ENCODE data around the gene TIMM22.

TIMM22 gene

DNA sequence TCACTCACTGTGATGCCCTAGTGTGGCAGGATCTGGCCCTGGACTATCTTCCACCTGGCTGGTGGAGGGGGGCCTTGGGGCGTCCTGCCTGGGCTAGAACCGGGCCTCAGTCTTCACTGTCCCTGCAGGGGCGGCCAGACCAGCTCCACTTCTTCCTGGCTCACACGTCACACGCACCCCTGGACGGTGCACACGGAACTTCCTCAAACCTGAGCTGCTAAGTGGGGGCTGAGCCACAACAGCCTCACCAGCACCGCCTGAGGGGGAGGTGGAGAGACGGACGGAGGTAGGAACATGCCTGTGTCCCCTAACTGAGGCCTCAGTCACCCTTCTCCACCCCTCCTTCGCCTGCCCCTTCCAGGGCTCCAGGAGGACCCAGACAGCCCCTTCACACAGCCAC, 36.6 kb downstream of the TIMM22 start:
- no peak overlapping the region for H3K4me3 ChIP-seq (ENCODE audit: low read depth, low read length)
- in situ Hi-C loops (cut with HindIII; ENCODE audit: low sequenced_read_pairs) = no loop called here
- DNase-seq (ENCODE audit: low read depth) = no peak
- TF ChIP-seq, protein P1, sequence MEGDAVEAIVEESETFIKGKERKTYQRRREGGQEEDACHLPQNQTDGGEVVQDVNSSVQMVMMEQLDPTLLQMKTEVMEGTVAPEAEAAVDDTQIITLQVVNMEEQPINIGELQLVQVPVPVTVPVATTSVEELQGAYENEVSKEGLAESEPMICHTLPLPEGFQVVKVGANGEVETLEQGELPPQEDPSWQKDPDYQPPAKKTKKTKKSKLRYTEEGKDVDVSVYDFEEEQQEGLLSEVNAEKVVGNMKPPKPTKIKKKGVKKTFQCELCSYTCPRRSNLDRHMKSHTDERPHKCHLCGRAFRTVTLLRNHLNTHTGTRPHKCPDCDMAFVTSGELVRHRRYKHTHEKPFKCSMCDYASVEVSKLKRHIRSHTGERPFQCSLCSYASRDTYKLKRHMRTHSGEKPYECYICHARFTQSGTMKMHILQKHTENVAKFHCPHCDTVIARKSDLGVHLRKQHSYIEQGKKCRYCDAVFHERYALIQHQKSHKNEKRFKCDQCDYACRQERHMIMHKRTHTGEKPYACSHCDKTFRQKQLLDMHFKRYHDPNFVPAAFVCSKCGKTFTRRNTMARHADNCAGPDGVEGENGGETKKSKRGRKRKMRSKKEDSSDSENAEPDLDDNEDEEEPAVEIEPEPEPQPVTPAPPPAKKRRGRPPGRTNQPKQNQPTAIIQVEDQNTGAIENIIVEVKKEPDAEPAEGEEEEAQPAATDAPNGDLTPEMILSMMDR (IDR thresholded peaks at IDR 0.05; ENCODE audit: low read depth, low read length, missing control alignments) = no peak

GRCh38 chr17:1034652-1035210, 37.8 kb downstream of the TIMM22 start:
- in situ Hi-C loops (cut with HindIII; ENCODE audit: low sequenced_read_pairs) = no loop called here
- DNase-seq (ENCODE audit: low read depth) = no peak
- TF ChIP-seq, protein P1 (IDR thresholded peaks at IDR 0.05; ENCODE audit: low read depth, low read length, missing control alignments) = no peak
- no peak overlapping the region for H3K4me3 ChIP-seq (ENCODE audit: low read depth, low read length)

DNA sequence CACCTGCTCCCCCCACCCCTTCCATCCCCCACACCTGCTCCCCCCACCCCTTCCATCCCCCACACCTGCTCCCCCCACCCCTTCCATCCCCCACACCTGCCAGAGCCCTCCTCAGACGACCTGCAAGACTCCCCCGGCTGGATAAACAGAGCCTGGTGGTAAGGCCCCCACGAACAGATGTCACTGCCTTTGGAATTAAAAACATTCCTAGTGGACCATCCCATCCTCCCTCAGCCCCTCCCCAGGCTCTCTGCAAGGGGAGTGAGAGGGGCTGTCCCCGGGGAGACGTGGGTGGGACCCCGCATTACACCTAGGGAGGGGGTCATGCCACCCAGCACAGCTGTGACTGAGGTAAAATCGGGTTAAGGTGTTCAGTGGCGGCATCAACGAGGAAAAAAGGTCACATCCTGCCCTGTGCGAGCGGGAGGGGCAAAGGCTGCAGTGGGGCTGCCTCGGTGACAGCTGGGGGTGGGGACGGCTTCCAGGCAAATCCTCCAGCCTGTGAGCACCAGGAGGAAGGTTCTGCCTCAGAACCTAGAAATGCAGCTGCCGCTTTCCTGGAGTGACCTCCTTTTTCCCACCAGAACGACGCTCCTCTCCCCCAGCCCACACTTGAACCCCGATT, 38.7 kb downstream of the TIMM22 start:
- no peak for DNase-seq (ENCODE audit: low read depth)
- TF ChIP-seq, protein P1 (IDR thresholded peaks at IDR 0.05; ENCODE audit: low read depth, low read length, missing control alignments) = no peak
- in situ Hi-C loops (cut with HindIII; ENCODE audit: low sequenced_read_pairs) = no loop called here
- no peak overlapping the region for H3K4me3 ChIP-seq (ENCODE audit: low read depth, low read length)

GRCh38 chr17:1036171-1036844, 39.4 kb downstream of the TIMM22 start:
- DNase-seq (ENCODE audit: low read depth) = no peak
- H3K4me3 ChIP-seq (ENCODE audit: low read depth, low read length) = no peak overlapping the region
- in situ Hi-C loops (cut with HindIII; ENCODE audit: low sequenced_read_pairs) = no loop called here
- TF ChIP-seq, protein P1 (IDR thresholded peaks at IDR 0.05; ENCODE audit: low read depth, low read length, missing control alignments) = no peak

DNA sequence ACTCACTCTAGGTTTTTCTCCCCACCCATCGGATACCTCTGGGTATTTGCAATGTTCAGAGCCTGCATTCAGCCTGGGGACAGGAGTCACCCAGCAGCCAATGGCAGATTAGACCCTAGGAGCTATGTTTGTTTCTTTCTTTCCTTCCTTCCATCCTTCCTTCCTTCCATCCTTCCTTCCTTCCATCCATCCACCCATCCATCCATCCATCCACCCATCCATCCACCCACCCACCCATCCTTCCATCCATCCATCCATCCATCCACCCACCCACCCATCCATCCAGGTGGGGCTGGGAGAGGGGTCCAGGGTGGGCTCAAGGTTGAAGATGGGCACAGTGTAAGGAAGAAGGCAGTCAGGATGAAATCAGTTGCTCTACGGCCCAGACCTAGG, 39.9 kb downstream of the TIMM22 start:
- TF ChIP-seq, protein P1 (IDR thresholded peaks at IDR 0.05; ENCODE audit: low read depth, low read length, missing control alignments) = no peak
- in situ Hi-C loops (cut with HindIII; ENCODE audit: low sequenced_read_pairs) = no loop called here

GRCh38 chr17:1037238-1037879, 40.4 kb downstream of the TIMM22 start:
- TF ChIP-seq, protein P1 (IDR thresholded peaks at IDR 0.05; ENCODE audit: low read depth, low read length, missing control alignments) = no peak
- in situ Hi-C loops (cut with HindIII; ENCODE audit: low sequenced_read_pairs) = no loop called here
- DNase-seq (ENCODE audit: low read depth) = no peak
- no peak overlapping the region for H3K4me3 ChIP-seq (ENCODE audit: low read depth, low read length)

More for the DNA sequence above, 39.9 kb downstream of the TIMM22 start:
- DNase-seq (ENCODE audit: low read depth) = no peak
- H3K4me3 ChIP-seq (ENCODE audit: low read depth, low read length) = no peak overlapping the region

Data from astrocyte of the cerebellum (primary cell).